GM18526 (cell line): ENCODE data around the gene ZNF644.

Experiments used
- POLR2A ChIP-seq: IDR thresholded peaks from 3 replicates; pipeline ENCODE4 v1.6.1; 2011; ENCODE audit not compliant: insufficient read length; ENCODE audit errors: extremely low read depth

Gene ZNF644

DNA sequence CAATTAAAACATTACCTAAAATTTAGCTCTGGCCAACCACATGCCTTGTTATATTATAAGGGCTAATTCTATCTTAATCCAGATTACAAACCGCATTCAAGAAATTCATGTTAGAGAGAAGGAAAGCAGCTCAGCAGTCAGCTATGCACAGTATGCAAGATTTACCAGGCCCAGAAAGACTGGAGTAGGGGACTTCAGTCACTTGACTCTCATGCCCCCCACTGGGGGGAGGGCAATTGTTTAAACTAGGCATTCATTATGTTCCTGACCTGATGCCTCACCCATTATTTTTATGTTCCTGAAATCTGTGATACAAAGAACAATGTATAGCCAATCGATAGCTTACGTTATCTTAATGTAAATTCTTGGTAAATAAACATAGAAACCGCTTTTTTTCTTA, 96.9 kb downstream of the ZNF644 start:
- no peak for TF ChIP-seq POLR2A

- no peak for TF ChIP-seq POLR2A
These were observed 98.8 kb downstream of the ZNF644 start for GRCh38 chr1:90922996-90923395.

- TF ChIP-seq POLR2A: no peak
These were observed 99.6 kb downstream of the ZNF644 start for GRCh38 chr1:90922202-90922601.

DNA sequence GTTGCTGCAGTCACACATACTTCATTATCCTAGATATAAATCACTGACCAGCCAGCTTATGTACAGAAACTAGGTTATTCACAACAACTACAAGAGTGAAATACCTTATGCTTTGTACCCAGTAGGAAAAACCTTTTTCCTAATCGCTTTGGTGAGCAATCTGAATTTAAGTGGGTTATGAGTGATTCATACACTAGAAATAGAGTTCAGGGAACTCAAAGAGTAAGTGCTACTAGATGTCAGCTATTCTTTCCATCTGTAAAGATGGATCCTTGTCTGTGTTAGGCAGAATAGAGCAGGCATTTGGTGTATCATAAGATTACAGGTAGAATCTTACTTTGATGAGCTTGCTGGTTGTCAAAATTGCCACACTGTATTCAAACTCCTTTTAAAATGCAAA, 101.9 kb downstream of the ZNF644 start:
- TF ChIP-seq POLR2A: no peak

DNA sequence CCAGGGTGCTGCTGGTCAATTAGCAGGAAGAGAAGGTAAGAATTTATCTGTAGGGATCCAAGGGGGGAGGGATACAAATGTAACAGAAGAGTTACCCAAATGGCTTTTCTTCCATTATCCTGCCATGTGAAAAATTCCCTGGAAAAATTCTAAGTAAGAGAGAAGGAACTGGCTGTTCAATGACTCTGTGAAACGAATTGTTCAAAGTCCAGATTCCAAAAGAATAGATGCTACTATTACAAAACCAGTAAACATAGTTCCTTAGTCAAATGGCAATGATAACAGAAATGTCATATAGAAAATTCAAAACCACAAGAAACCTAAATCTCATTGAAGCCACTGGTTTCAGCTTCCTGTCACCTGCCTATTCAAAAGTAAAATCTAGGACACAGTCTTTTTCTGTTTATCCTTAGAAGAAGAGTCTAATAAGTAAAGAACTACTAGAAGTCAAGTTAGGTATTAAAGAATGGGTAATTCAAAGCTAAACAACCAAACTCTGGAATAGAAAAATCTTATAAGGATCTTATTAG, 102.6 kb downstream of the ZNF644 start:
- no peak for TF ChIP-seq POLR2A

GRCh38 chr1:90911353-90911752, 110.5 kb downstream of the ZNF644 start:
- no peak for TF ChIP-seq POLR2A

- TF ChIP-seq POLR2A: no peak
These were observed 119.2 kb downstream of the ZNF644 start for GRCh38 chr1:90902672-90903071.

- TF ChIP-seq POLR2A: no peak
These were observed 122.6 kb downstream of the ZNF644 start for GRCh38 chr1:90899263-90899662.

GRCh38 chr1:90882221-90882620, 139.6 kb downstream of the ZNF644 start:
- TF ChIP-seq POLR2A: no peak

DNA sequence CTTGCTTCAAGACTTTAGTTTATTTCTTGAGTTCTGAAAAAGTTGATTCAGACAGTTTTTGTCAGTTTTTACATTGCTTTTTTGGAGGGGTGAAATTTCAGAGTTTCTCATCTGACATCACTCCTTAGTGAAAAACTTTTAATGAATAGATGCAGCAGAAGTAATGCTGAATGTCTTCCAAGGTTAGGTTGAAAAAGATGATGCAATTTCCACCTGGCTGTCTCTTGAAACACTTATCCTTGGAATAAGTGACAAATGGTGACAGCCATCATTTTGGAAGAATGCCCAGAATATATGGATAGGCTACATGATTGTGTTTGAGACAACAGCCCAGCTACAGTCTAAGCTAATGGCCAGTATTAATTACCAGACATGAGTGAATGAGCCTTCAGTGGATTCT, 140.8 kb downstream of the ZNF644 start:
- no peak for TF ChIP-seq POLR2A

DNA sequence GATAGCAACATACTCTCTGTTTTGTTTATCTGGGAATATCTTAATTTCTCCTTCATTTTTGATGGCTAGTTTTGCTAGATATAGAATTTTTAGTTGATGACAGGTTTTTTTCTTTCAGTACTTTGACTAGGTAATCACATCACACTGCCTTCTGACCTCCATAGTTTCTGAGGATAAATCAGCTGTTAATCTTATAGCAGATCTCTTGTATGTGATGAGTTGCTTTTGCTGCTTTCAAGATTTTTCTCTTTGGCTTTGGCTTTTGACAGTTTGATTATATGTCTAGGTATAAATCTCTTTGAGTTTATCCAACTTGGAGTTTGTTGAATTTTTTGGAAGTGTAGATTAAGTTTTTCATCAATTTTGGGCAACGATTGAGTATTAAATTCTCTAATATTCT, 142.6 kb downstream of the ZNF644 start:
- TF ChIP-seq POLR2A: no peak

- TF ChIP-seq POLR2A: no peak
These were observed 145.7 kb downstream of the ZNF644 start for GRCh38 chr1:90876101-90876500.
